HG02610 (cell line): ENCODE results near the gene SLC7A10.
"Not testable (repeated sequence)": the region's sequence is repeated elsewhere in the genome, so short reads cannot be mapped to it uniquely, and the experiment has no call there.

Source experiments
- ATAC-seq: cut with Tn5 transposase; IDR thresholded peaks from one replicate; pipeline ENCODE4 v1.9.1; 2021; ENCODE audit warnings: mild to moderate bottlenecking, moderate library complexity; ENCODE audit not compliant: unreplicated experiment

SLC7A10 gene

GRCh38 chr19:33239223-33239975, 13.7 kb upstream of the SLC7A10 start:
- ATAC-seq: no peak

GRCh38 chr19:33238481-33239149, 13.0 kb upstream of the SLC7A10 start:
- no peak for ATAC-seq

- no peak for ATAC-seq
Measured at GRCh38 chr19:33236696-33237390, 11.2 kb upstream of the SLC7A10 start.

GRCh38 chr19:33235996-33236350, 10.3 kb upstream of the SLC7A10 start:
- no peak for ATAC-seq

- ATAC-seq: no peak
Measured at GRCh38 chr19:33235269-33235995, 9.8 kb upstream of the SLC7A10 start.

- ATAC-seq: no peak
Measured at GRCh38 chr19:33234736-33235135, 9.1 kb upstream of the SLC7A10 start.

- no peak for ATAC-seq
Measured at GRCh38 chr19:33234092-33234491, 8.4 kb upstream of the SLC7A10 start.

GRCh38 chr19:33233056-33233873, 7.6 kb upstream of the SLC7A10 start:
- no peak for ATAC-seq

- no peak for ATAC-seq
Measured at GRCh38 chr19:33232656-33233055, 7.0 kb upstream of the SLC7A10 start.

GRCh38 chr19:33231511-33231910, 5.9 kb upstream of the SLC7A10 start:
- ATAC-seq: no peak

GRCh38 chr19:33229962-33230361, 4.3 kb upstream of the SLC7A10 start:
- no peak for ATAC-seq

GRCh38 chr19:33227870-33228599, 2.4 kb upstream of the SLC7A10 start:
- ATAC-seq: no peak

GRCh38 chr19:33227242-33227650, 1.6 kb upstream of the SLC7A10 start:
- ATAC-seq: no peak

- no peak for ATAC-seq
Measured at GRCh38 chr19:33226550-33227241, 1.0 kb upstream of the SLC7A10 start.

- ATAC-seq: no peak
Measured at GRCh38 chr19:33224694-33225457, 774 bp downstream of the SLC7A10 start.

GRCh38 chr19:33222255-33222654, 3.4 kb downstream of the SLC7A10 start:
- ATAC-seq: not testable (repeated sequence)

- no peak for ATAC-seq
Measured at GRCh38 chr19:33221638-33222037, 4.0 kb downstream of the SLC7A10 start.

GRCh38 chr19:33220735-33221134, 4.9 kb downstream of the SLC7A10 start:
- no peak for ATAC-seq
